HepG2 (cell line): ENCODE data around the gene POU2AF3. TPM values are rescaled to one million over a fixed set of nuclear protein-coding genes. Genes with fewer than 3 reads are reported as not detected.

Experiments used
- DRAP1 ChIP-seq: IDR thresholded peaks from 2 replicates; pipeline ENCODE4 v1.6.1; 2016; ENCODE audit warnings: missing genetic modification reagents, missing compliant biosample characterization
- HNF1B ChIP-seq: sonication (generic); formaldehyde crosslinking; IDR thresholded peaks from 2 replicates; pipeline ENCODE4 v1.5.1; 2020; ENCODE audit warnings: mild to moderate bottlenecking, moderate library complexity, missing genetic modification reagents
- KAT7 ChIP-seq: IDR thresholded peaks from 2 replicates; pipeline ENCODE4 v1.6.1; 2018; ENCODE audit warnings: borderline replicate concordance, missing compliant biosample characterization
- NR2F6 ChIP-seq, 2 experiments: IDR thresholded peaks; 2 replicates each; pipeline ENCODE4 v1.6.1; 2016; ENCODE audit warnings: antibody characterized with exemption in 1 of 2, mild to moderate bottlenecking in 1 of 2
- PHF8 ChIP-seq: sonication (generic); formaldehyde crosslinking; IDR thresholded peaks from 2 replicates; pipeline ENCODE4 v1.5.0; 2020; ENCODE audit warnings: missing genetic modification reagents
- SOX13 ChIP-seq, 3 experiments: fragments of 450-650 bp in 1 of 3; sonication (generic) in 1 of 3; formaldehyde crosslinking in 1 of 3; IDR thresholded peaks in 2 of 3; conservative IDR thresholded peaks in 1 of 3; 2 replicates each; pipeline versions ENCODE4 v1.5.0 to v1.6.1; 2016 to 2020; ENCODE audit warnings: antibody characterized with exemption in 1 of 3, mild to moderate bottlenecking in 1 of 3, missing compliant biosample characterization in 1 of 3, missing genetic modification reagents in 1 of 3, moderate library complexity in 1 of 3
- TARDBP ChIP-seq: sonication (generic); formaldehyde crosslinking; IDR thresholded peaks from 2 replicates; pipeline ENCODE4 v1.8.0; 2022; ENCODE audit warnings: mild to moderate bottlenecking, missing genetic modification reagents
- ZNF18 ChIP-seq: sonication (generic); formaldehyde crosslinking; IDR thresholded peaks from 2 replicates; pipeline ENCODE4 v1.8.0; 2022; ENCODE audit warnings: mild to moderate bottlenecking, missing genetic modification reagents; ENCODE audit not compliant: insufficient replicate concordance
- ZNF552 ChIP-seq: sonication (generic); formaldehyde crosslinking; IDR thresholded peaks from 2 replicates; pipeline ENCODE4 v1.9.0; 2022; ENCODE audit warnings: missing genetic modification reagents, mild to moderate bottlenecking, borderline replicate concordance
- ZNF784 ChIP-seq: sonication (generic); formaldehyde crosslinking; IDR thresholded peaks from 2 replicates; pipeline ENCODE4 v1.5.1; 2020; ENCODE audit warnings: missing genetic modification reagents, mild to moderate bottlenecking, borderline replicate concordance
- ZNF816 ChIP-seq: sonication (generic); formaldehyde crosslinking; IDR thresholded peaks from 2 replicates; pipeline ENCODE4 v1.8.0; 2022; ENCODE audit warnings: missing genetic modification reagents, mild to moderate bottlenecking, borderline replicate concordance
- polyA plus RNA-seq, 8 experiments: library from polyadenylated mRNA; depleted of rRNA in 3 of 8; stranded (reverse) in 7 of 8; unstranded in 1 of 8; fragments of >200 nt; fragmentation: Illumina TruSeq in 4 of 8; extraction: Trizol in 4 of 8; gene quantifications; 2 replicates each; pipeline versions ENCODE4 v1.2.1 to v1.2.3, GENCODE V29; 2011 to 2016; ENCODE audit warnings: low read depth in 4 of 8, missing spikeins in 1 of 8, mixed read lengths in 1 of 8; ENCODE audit not compliant: insufficient read depth in 1 of 8
- total RNA-seq, 5 experiments: library from RNA; depleted of rRNA; stranded (reverse); fragments of >200 nt; fragmentation: Illumina TruSeq; extraction: Trizol; gene quantifications; 2 replicates each; pipeline ENCODE4 v1.2.3, GENCODE V29; 2016; ENCODE audit warnings: low read depth in 1 of 5
- TF ChIP-seq, protein P1 (sequence below), 2 experiments: sonication (generic) in 1 of 2; formaldehyde crosslinking in 1 of 2; IDR thresholded peaks; 2 replicates each; pipeline versions ENCODE4 v1.4.0 to v1.6.1; 2016 to 2020; ENCODE audit warnings: borderline replicate concordance in 1 of 2, low read depth in 1 of 2, mild to moderate bottlenecking in 1 of 2, missing genetic modification reagents in 1 of 2
- TF ChIP-seq, protein P2 (sequence below): sonication (generic); formaldehyde crosslinking; IDR thresholded peaks from 2 replicates; pipeline ENCODE4 v1.9.0; 2022; ENCODE audit warnings: low read depth, missing genetic modification reagents

The POU2AF3 gene
- total and polyA plus RNA-seq, 2 of the 13 experiments (the other 11 are each of a cell fraction or from before 2014, with no cell fraction given): 7.8 to 71.2 TPM

- TF ChIP-seq, protein P1, sequence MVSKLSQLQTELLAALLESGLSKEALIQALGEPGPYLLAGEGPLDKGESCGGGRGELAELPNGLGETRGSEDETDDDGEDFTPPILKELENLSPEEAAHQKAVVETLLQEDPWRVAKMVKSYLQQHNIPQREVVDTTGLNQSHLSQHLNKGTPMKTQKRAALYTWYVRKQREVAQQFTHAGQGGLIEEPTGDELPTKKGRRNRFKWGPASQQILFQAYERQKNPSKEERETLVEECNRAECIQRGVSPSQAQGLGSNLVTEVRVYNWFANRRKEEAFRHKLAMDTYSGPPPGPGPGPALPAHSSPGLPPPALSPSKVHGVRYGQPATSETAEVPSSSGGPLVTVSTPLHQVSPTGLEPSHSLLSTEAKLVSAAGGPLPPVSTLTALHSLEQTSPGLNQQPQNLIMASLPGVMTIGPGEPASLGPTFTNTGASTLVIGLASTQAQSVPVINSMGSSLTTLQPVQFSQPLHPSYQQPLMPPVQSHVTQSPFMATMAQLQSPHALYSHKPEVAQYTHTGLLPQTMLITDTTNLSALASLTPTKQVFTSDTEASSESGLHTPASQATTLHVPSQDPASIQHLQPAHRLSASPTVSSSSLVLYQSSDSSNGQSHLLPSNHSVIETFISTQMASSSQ (IDR thresholded peaks at IDR 0.05; ENCODE audit: low read depth): peak; percentile 90
- TF ChIP-seq, protein P1 (CRISPR knock-in tag; IDR thresholded peaks at IDR 0.05; ENCODE audit: borderline replicate concordance): peak; percentile 96
- TF ChIP-seq TARDBP (CRISPR knock-in tag) (no peak), KAT7 (CRISPR knock-in tag) (0 out of 2 replicates have a peak, but pooled peaks have one; percentile 25), HNF1B (CRISPR knock-in tag) (peak; percentile 85), ZNF816 (CRISPR knock-in tag) (peak; percentile 32; the same call in 1 of the 2 replicates), NR2F6 (IDR thresholded peaks at IDR 0.05) (no peak), NR2F6 (CRISPR knock-in tag; IDR thresholded peaks at IDR 0.05) (peak; percentile 35; the same call in 1 of the 2 replicates), ZNF784 (CRISPR knock-in tag) (0 out of 2 replicates have a peak, but pooled peaks have one; percentile 25), PHF8 (CRISPR knock-in tag) (peak; percentile 26; the same call in 1 of the 2 replicates), ZNF552 (CRISPR knock-in tag) (no peak), SOX13 (IDR thresholded peaks at IDR 0.05) (no peak), SOX13 (CRISPR knock-in tag; conservative IDR thresholded peaks at IDR 0.05 in 1 of 2, IDR thresholded peaks at IDR 0.05 in 1 of 2) (peak in 1 of 2 experiments; percentile 25; a peak in 1 of 4 replicates), DRAP1 (CRISPR knock-in tag) (peak; percentile 32; the same call in 1 of the 2 replicates), ZNF18 (CRISPR knock-in tag) (no peak)
- TF ChIP-seq, protein P2, sequence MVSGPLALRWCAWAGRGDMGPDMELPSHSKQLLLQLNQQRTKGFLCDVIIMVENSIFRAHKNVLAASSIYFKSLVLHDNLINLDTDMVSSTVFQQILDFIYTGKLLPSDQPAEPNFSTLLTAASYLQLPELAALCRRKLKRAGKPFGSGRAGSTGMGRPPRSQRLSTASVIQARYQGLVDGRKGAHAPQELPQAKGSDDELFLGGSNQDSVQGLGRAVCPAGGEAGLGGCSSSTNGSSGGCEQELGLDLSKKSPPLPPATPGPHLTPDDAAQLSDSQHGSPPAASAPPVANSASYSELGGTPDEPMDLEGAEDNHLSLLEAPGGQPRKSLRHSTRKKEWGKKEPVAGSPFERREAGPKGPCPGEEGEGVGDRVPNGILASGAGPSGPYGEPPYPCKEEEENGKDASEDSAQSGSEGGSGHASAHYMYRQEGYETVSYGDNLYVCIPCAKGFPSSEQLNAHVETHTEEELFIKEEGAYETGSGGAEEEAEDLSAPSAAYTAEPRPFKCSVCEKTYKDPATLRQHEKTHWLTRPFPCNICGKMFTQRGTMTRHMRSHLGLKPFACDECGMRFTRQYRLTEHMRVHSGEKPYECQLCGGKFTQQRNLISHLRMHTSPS: peak; percentile 14; the same call in 1 of the 2 replicates
Measured at GRCh38 chr11:111320728-111321568, 22.6 kb downstream of the POU2AF3 start (continued).
